Adipocyte (in vitro differentiated cells): Measurements from ENCODE around the gene KMT5C.
"Not testable (repeated sequence)": the region's sequence is repeated elsewhere in the genome, so short reads cannot be mapped to it uniquely, and the experiment has no call there.

Experiments used
- DNase-seq: peaks from one replicate; pipeline ENCODE4 v3.0.0-alpha.2; 2015; ENCODE audit warnings: low read depth
- H3K27me3 ChIP-seq: replicated peaks from 2 replicates; pipeline ENCODE4 v1.7.0; 2013; ENCODE audit warnings: mild to moderate bottlenecking, low read length, moderate library complexity; ENCODE audit not compliant: control insufficient read depth, insufficient read depth
- H3K36me3 ChIP-seq: 2 replicates; pipeline ENCODE4 v1.7.0; 2013; ENCODE audit warnings: low read length, mild to moderate bottlenecking, moderate library complexity; ENCODE audit not compliant: control insufficient read depth, insufficient read depth, severe bottlenecking
- H3K4me1 ChIP-seq: 2 replicates; pipeline ENCODE4 v1.7.0; 2013; ENCODE audit warnings: mild to moderate bottlenecking, low read length, moderate library complexity; ENCODE audit not compliant: control insufficient read depth, insufficient read depth
- H3K4me3 ChIP-seq: 2 replicates; pipeline ENCODE4 v1.7.0; 2013; ENCODE audit warnings: mild to moderate bottlenecking, low read length, moderate library complexity
- H3K9ac ChIP-seq: 2 replicates; pipeline ENCODE4 v1.7.0; 2013; ENCODE audit warnings: mild to moderate bottlenecking, low read length, moderate library complexity
- H3K9me3 ChIP-seq: 2 replicates; pipeline ENCODE4 v1.7.0; 2013; ENCODE audit warnings: mild to moderate bottlenecking, low read length, moderate library complexity; ENCODE audit not compliant: control insufficient read depth

Gene KMT5C

DNA sequence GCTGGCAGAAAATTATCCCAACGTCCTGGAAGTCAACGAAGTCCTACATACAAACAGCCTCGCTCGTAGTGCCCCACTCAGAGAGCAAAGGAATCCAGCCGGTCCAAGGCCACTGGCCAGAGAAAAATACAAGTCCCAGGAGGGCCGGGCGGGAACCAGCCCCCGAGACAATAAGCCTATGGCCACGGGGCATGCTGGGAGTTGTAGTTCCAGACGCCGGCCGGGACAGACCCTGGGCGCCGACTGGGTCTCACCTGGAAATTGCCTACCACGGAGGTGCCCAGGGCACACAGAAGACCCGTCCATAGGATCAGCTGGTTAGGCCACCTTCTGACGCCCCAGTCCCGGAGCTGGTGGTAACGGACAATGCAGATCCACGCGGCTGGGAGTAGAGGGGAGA lies 19.9 kb upstream of the KMT5C start:
- no peak overlapping the region for H3K4me3 ChIP-seq
- peaks cover 2% of the 10 kb centered on the region for H3K9me3 ChIP-seq
- H3K27me3 ChIP-seq, result peaks cover 15% of the 10 kb centered on the region
- peaks cover 4% of the 10 kb centered on the region for H3K4me1 ChIP-seq
- no peak overlapping the region for H3K9ac ChIP-seq
- DNase-seq, result peak; percentile 65
- no peaks in the 10 kb centered on the region for H3K36me3 ChIP-seq

DNA sequence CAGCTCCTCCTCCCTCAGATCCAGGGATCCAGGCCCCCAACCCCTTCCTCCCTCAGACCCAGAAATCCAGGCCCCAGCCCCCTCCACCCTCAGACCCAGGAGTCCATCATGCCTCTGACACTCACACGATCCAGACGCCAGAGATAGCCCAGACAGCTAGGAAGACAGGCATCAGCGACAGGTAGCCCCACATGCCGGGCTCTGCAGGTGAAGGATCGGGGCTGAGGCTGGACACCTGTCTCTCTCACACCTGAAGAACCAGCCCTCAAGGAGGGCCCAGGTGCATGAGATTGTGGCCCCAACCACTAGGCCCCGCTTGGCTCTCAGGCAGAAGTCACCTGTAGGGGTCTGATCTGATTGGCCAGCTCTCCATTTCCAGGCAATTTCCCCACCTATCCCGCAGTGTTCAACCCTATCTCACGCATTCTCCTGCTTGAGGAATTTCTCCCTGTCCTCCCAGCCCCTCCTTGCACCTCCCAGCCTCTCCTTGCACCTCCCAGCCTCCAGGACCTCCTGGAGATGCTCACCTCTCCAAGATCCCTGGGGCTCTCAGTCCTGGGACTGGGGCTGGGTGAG lies 18.7 kb upstream of the KMT5C start:
- Histone ChIP-seq H3K9me3 (peaks cover 2% of the 10 kb centered on the region), H3K36me3 (no peaks in the 10 kb centered on the region), H3K4me3 (no peak overlapping the region), H3K9ac (no peak overlapping the region), H3K4me1 (peaks cover 4% of the 10 kb centered on the region), H3K27me3 (peaks cover 15% of the 10 kb centered on the region)
- no peak for DNase-seq

DNA sequence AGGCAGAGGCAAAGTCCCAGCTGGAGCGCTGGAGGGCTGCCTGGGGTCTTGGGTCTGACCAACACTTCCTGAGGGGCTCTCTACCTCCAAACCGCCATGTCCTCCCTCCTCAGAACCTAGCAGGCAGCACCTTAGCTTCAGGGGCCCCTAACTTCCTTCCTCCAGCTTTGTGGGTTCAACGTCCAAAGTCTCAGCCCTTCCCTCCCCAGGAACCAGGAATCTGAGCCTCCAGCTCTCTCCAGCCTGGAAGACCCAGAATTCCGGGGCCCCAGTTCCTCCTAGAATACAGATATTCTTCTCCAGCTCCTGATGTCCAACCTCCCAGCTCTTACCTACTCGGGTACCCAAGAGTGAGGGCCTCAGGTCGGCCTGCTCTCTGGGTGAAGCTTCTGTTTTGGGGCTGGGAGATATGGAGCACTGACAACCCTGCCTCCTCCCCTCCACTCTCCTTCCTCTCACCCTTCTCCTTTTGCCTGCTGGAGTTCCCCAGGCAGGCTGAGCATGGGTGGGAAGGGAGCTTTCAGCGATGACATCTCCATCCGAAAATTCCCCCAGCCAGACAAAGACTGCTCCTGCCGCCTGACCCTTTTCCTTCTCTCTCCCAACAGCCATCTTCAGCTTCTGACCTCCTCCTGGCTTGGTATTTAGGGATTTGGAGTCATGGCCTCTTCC lies 18.1 kb upstream of the KMT5C start:
- Histone ChIP-seq H3K27me3 (peaks cover 15% of the 10 kb centered on the region), H3K9me3 (no peaks in the 10 kb centered on the region), H3K4me3 (no peak overlapping the region), H3K4me1 (peaks cover 4% of the 10 kb centered on the region), H3K36me3 (no peaks in the 10 kb centered on the region), H3K9ac (no peak overlapping the region)
- DNase-seq, result no peak

DNA sequence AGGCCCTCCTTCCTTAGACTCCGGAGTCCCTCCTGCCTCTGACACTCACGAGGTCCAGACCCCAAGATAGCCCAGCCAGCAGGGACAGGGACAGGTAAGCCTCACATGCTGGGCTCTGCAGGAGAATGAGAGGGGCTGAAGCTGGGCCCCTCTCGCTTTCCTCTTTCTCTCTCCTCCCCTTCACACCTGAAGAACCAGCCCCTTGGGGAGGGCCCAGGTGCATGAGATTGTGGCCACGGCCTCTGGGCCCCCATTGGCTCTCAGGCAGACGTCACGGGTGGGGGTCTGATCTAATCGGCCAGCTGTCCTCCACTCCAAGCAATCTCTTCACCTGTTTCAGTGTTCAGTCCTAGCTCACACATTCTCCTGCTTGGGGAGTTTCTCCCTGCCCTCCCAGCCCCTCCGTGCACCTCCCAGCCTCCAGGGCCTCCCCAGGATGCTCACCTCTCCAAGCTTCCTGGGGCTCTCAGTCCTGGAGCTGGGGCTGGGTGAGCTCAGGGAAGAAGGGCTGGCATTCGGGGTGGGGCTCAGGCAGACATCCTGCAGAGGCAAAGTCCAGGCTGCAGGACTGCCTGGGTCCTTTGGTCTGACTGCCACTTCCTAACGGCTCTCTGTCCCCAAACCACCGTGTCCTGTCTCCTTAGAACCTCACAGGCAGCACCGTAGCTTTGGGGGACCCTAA lies 17.3 kb upstream of the KMT5C start:
- no peak overlapping the region for H3K4me3 ChIP-seq
- no peak for DNase-seq
- no peak overlapping the region for H3K9ac ChIP-seq
- H3K36me3 ChIP-seq, result no peaks in the 10 kb centered on the region
- H3K27me3 ChIP-seq, result peaks cover 15% of the 10 kb centered on the region
- H3K9me3 ChIP-seq, result no peaks in the 10 kb centered on the region
- peaks cover 4% of the 10 kb centered on the region for H3K4me1 ChIP-seq

DNA sequence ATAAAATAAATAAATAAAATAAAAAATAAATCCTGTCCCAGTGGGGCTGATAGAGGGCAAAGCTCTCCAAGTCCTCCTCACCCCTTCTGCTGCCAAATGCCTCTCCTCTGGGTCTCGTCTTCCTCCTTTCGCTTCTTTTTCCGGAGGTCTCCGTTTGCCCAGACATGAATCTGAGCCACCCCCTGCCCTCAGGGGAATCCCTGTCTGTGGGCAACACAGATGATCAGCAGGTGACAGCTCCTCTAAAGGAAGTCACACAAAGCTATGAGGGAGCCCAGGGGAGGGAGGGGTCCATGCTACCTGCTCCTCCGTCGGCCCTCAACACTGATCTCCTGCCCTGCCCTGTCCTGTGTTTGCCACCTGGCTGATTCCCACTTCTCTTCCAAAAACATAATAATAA lies 15.0 kb upstream of the KMT5C start:
- no peak for DNase-seq
- H3K9ac ChIP-seq, result no peak overlapping the region
- H3K36me3 ChIP-seq, result no peaks in the 10 kb centered on the region
- peaks cover 8% of the 10 kb centered on the region for H3K4me1 ChIP-seq
- H3K4me3 ChIP-seq, result no peak overlapping the region
- H3K27me3 ChIP-seq, result peaks cover 15% of the 10 kb centered on the region
- no peaks in the 10 kb centered on the region for H3K9me3 ChIP-seq

DNA sequence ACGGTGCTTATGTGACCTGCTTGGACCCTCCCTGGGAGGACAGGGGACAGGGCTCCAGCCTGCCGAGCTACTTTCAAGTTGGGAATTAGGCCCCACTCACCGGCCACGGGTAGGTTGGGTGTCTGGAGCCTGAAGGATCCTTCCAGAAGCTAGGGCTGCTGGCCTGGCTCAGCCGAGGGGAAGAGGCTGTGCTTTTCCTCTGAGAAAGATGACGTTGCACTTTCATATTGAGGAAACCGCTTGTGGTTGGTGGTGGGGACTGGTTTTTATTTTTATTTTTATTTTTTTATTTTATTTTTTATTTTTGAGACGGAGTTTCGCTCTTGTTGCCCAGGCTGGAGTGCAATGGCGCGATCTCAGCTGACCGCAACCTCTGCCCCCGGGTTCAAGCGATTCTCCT lies 14.5 kb upstream of the KMT5C start, which contains the start of gene TMEM150B:
Gene TMEM150B (minus strand): TSS at position 170 of the 400 bp plus-strand sequence. CDS start 4,305 bp downstream, outside the sequence.
- Histone ChIP-seq H3K4me3 (no peak within 1 kb of the TSS), H3K4me1 (peaks cover 6% of the 10 kb centered on the region), H3K9me3 (no peaks in the 10 kb centered on the region), H3K36me3 (no peaks in the 10 kb centered on the region), H3K9ac (no peak within 1 kb of the TSS), H3K27me3 (peaks cover 11% of the 10 kb centered on the region)
- no peak for DNase-seq

DNA sequence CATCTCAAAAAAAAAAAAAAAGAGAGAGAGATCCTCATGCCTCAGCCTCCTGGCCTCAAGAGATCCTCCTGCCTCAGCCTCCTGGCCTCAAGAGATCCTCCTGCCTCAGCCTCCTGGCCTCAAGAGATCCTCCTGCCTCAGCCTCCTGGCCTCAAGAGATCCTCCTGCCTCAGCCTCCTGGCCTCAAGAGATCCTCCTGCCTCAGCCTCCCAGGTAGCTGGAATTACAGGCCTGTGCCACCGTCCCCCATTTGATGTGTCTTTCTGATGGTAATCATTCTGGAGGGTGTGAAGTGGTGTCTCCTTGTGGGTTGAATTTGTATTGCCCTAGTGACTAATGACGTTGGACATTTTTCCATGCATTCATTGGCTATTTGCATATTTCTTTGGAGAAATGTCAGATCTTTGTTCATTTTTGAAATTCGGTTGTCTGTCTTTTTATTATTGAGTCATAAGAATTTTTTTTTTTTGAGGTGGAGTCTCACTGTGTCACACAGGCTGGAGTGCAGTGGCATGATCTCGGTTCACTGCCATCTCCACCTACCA lies 10.8 kb upstream of the KMT5C start:
- H3K9ac ChIP-seq, H3K4me3 ChIP-seq, DNase-seq, H3K27me3 ChIP-seq, H3K4me1 ChIP-seq, H3K36me3 ChIP-seq, H3K9me3 ChIP-seq: not testable (repeated sequence)

DNA sequence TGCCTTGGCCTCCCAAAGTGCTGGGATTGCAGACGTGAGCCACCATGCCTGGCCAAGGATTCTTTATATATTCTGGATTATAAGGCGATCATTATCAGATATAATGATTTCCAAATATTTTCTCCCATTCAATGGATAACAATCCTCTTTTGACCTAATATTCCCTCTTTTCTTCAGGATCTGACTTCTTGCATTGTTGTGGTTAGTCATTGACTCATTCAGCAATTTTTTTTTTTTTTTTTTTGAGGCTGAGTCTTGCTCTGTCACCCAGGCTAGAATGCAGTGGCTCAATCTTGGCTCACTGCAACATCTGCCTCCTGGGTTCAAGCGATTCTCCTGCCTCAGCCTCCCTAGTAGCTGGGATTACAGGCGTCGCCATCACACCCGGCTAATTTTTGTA lies 9.9 kb upstream of the KMT5C start:
- peak; percentile 36 for DNase-seq
- H3K4me1 ChIP-seq, H3K36me3 ChIP-seq, H3K9ac ChIP-seq, H3K9me3 ChIP-seq, H3K4me3 ChIP-seq, H3K27me3 ChIP-seq: not testable (repeated sequence)

DNA sequence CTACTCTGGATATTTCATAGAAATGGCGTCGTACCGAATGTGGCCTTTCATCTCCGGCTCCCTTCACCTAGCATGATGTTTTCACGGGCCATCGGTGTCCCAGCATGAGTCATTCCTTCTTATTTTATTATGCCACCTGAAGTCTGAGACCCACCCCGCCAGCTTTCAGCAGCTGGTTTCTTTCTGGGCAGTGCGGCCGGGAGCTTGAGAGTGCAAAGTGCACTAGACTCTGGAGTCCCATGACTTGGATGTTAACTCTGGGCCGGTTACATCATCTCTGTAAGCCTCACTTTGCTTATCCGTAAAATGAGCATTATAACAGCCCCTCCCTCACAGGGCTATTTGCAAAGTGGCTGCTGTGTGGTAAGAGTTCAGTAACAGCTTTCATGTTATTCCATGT lies 5.8 kb upstream of the KMT5C start:
- Histone ChIP-seq H3K9ac (no peak overlapping the region), H3K4me1 (peaks cover 6% of the 10 kb centered on the region), H3K9me3 (no peaks in the 10 kb centered on the region), H3K36me3 (no peaks in the 10 kb centered on the region), H3K27me3 (peaks cover 9% of the 10 kb centered on the region), H3K4me3 (no peak overlapping the region)
- DNase-seq, result no peak

DNA sequence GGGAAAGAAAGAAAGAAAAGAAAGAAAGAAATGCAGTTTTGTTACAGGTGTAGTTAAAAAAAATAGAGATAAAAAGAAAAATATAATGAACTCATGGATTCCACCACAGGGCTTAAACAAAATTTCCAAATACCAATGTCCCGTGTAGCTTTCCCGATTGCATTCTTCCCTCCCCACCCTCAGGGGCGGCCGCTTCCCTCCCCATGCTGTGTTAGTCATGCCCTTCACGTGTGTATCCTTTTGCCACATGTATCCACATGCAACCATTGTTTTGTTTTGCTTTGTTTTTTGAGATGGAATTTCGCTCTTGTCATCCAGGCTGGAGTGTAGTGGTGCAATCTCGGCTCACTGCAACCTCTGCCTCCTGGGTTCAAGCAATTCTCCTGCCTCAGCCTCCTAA lies 3.6 kb upstream of the KMT5C start:
- H3K9ac ChIP-seq, result no peak overlapping the region
- no peak overlapping the region for H3K4me3 ChIP-seq
- peaks cover 14% of the 10 kb centered on the region for H3K4me1 ChIP-seq
- H3K27me3 ChIP-seq, result peaks cover 9% of the 10 kb centered on the region
- no peaks in the 10 kb centered on the region for H3K9me3 ChIP-seq
- DNase-seq, result peak; percentile 61
- no peaks in the 10 kb centered on the region for H3K36me3 ChIP-seq

DNA sequence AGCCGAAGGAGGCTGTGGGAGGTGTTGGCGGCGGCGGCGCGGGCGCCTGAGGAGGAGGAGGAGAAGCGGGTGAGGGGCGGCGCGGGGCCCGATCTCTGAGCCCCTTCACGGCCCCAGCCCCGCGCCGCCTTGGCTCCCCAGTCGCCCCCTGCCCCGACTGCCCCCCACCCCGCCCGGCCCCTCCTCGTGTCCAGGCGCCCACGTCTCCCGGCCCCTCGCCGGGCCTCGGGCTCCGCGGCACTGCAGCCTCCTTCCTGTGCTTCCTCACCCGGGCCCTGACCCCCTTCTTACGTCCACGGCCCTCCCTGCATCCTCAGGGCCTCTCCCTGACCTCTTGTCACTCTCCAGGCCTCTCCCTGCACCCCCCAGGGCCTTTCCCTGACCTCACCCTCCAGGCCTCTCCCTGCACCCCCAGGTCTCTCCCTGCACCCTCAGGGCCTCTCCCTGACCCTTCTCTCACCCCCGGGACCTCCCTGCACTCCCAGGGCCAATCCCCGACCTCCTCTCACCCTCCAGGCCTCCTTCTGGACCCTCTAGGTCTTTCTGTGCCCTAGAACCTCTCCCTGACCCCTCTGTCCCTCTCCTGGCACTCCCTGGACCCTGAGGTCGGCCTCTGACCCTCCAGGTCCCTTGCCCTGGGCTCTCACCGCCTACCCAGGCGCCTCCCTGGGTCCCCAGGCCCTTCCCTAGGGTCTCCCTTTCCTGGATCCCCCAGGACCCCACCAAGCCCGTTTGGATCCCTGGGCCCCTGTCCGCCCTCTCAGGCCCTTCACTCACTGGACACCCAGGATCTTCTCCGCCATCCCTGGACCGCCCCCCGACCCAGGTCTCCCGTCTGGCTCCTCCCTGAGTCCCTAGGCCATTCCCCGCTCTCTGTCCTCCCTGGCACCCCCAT lies 460 bp downstream of the KMT5C start:
- peaks cover 13% of the 10 kb centered on the region for H3K36me3 ChIP-seq
- peaks cover 18% of the 10 kb centered on the region for H3K4me1 ChIP-seq
- H3K4me3 ChIP-seq, result peak overlapping the region; percentile 92
- H3K9ac ChIP-seq, result peak overlapping the region; percentile 94
- H3K27me3 ChIP-seq, result peaks cover 9% of the 10 kb centered on the region
- no peak for DNase-seq
- no peaks in the 10 kb centered on the region for H3K9me3 ChIP-seq
